HK-2 (cell line): ENCODE data around the gene CHID1.

ENCODE experiments used
- DNase-seq: peaks from one replicate; pipeline ENCODE4 v3.0.0-alpha.2; 2018; ENCODE audit not compliant: unreplicated experiment

CHID1 gene

DNA sequence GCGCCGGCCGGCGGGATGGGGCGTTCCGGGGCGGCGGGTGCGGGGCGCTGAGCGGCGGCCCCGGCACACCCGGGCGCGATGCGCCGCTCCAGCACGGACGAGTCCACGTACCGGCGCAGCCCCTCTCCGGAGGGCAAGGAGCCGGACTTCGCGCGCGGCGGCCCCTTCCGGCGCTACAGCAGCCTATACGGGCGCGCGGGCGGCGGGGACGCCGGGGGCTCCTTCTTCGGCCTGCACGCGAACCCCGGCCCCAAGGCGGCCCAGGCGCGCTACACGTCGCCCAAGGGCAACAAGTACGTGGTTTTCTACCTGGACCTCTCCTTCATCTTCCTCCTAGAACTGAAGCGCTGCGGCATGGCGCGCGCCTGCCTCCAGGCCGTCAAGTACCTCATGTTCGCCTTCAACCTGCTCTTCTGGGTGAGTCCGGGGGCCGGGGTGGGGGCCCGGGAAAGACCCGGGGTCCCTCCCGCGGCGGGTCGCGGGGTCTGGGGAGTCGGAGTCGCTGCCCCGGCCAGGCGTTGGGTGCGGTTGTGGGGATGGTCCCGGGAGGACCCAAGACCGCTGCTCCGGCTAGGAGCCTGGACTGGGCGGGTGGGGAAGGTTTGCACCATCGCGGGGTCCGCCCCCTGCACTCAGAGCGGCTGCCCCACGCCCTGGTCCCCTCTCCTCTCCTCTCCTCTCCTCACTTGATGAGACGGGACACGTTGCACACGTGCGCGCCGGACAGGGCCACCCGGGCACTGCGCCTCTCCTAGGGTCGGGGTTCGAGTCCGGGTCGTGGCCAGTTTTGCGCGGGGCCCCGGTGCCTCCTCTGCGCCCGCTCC is 60.4 kb downstream of the CHID1 start:
- DNase-seq, result no peak

DNA sequence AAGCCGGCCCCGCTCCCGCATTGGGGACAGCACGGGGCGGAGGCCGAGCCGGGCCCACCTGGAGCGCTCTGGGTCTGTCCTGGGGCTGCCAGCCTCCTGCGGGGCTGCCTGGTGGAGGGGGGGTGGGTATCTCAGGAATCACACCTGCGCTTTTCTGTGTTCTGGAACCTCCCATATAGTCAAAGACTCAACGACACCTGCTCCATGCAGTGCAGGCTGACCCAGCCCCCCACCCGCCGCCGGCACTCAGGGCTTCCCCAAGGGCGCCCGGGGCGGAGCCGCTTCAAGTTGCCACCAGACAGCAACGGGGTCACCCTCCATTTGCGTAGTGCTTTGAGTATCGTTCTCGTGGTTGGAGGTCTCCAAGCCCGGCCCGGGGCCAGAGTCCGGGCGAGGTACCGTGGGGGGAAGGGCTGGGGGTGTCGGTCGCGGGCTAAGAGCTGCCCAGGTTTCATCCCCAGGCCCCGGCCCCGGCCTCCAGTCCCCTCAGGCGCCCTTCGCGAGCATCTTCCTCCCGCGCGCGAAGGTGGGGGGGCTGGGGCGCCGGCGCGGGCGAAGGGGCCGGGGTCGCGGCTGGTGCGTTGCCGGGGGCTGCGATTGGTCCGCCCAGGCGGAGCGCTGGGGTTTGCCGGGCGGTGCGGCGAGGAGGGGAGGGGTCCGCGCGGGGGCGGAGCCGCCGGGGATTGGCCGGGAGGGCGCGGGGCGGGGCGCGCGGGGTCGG is 61.3 kb downstream of the CHID1 start:
- no peak for DNase-seq

GRCh38 chr11:848380-848931 is 62.2 kb downstream of the CHID1 start:
- no peak for DNase-seq

GRCh38 chr11:847876-848275 is 62.7 kb downstream of the CHID1 start:
- DNase-seq, result no peak

DNA sequence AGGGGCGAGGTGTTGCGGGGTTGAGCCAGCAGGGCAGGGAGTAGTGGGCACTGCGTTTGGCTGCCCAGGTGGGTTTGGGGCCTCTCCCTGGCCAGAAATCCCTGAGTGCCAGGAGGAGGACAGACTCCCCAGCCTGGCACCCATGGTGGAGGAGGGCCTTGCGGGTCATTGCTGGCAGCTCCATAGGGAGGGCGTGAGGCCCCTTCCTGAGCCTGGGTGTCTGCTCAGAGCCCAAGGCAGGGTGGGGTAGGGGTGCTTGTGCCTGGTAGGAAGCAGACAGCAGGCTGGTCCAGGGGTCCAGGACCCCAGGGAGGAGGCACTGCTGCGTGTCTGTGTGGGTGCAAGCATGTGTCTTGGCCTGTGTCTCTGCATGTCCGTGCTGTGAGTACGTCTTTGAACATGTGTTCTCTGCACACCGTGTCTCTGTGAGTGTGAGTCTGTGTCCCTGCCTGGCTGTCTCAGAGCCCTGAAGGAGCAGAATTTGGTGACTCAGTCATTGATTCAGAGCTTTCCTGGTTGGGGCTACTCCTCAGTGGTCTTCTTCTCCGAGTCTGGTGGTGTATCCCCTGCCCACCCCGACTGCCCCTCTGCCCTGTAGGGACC is 64.0 kb downstream of the CHID1 start:
- DNase-seq, result no peak

DNA sequence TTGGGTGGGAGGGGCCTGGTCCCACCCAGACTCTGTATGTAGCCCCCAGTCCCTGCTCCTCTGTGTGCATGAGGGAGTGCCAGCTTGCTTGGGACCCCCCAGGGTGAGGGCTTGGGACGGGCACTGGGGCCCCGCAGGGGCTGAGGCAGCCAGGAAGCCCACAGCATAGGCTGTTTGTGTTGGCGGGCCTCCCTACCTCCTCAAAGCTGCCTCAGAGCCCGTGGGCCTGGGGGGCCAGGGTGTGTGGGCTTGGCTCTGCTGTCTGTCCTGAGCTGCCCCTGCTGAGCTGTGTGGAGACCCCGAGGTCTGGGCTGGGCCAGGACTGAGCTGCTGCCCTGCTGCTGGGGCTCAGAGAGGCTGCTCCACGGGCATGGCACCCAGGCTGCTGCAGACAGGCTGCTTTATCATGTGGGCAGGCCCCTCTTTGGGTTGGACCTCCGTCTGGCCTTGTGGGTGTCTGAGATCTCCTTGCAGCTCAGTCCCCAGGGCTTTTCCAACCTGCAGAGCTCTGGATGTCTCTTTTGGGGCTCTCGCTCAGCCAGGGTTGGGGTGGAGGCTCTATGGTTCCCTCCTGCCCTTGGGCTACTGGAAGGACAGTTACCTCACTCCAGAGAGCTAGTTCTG is 64.6 kb downstream of the CHID1 start:
- DNase-seq, result no peak

DNA sequence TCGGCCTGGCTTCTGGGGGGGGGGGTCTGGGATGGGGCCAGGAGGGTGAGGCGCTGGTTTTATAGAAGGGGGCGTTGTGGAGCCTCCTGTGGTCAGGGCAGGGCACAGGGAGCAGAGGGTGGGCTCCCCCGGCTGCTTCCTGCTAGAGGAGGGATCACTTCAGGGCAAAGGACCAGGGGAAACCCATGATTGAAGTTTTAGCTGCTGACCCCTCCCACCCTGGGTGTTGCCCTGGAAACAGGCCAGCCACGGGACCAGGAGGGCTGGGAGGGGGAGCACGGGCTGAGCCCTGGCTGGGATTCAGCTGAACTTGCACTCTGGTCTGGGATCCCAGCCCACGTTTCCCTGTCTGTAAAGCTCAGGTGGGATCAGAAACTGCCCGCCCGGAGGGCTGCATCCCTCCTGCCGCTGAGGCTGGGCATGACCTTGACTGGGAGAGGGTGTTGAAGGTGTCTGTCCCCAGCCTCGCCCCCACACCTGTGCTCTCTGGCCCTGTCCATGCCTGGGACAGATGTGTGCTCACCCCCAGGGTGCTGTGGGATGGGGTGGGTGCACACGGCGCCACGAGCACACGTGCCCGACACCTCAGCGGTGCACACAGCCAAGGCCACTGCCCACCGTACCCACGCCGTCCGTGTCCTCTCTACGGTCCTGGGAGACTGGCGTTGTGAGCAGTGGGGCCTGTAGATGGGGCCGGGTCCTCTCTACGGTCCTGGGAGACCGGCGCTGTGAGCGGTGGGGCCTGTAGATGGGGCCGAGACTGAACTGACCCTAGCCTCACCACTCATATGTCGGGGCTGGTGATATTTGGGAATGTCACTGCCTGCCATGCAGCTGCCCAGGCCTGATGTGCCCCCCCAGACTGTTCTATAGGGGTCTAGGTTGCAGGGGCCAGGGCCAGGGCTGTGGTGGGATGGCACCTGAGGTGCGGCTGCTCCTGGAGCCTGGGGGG is 65.6 kb downstream of the CHID1 start:
- DNase-seq, result peak; percentile 74

GRCh38 chr11:843818-844692 is 66.6 kb downstream of the CHID1 start:
- peak; percentile 89 for DNase-seq

GRCh38 chr11:843086-843734 is 67.4 kb downstream of the CHID1 start:
- peak; percentile 38 for DNase-seq

GRCh38 chr11:842370-843002 is 68.1 kb downstream of the CHID1 start, which contains the start of the genes POLR2L and TSPAN4:
Gene POLR2L, minus strand, starts transcription at chr11:842529. Its CDS starts 21 bp downstream, at chr11:842508.
Gene TSPAN4, plus strand, starts transcription at chr11:842852. Its CDS starts 7,453 bp downstream, at chr11:850305.
- peak; percentile 85 for DNase-seq

- DNase-seq, result no peak
These were observed 68.6 kb downstream of the CHID1 start for GRCh38 chr11:841981-842369.

DNA sequence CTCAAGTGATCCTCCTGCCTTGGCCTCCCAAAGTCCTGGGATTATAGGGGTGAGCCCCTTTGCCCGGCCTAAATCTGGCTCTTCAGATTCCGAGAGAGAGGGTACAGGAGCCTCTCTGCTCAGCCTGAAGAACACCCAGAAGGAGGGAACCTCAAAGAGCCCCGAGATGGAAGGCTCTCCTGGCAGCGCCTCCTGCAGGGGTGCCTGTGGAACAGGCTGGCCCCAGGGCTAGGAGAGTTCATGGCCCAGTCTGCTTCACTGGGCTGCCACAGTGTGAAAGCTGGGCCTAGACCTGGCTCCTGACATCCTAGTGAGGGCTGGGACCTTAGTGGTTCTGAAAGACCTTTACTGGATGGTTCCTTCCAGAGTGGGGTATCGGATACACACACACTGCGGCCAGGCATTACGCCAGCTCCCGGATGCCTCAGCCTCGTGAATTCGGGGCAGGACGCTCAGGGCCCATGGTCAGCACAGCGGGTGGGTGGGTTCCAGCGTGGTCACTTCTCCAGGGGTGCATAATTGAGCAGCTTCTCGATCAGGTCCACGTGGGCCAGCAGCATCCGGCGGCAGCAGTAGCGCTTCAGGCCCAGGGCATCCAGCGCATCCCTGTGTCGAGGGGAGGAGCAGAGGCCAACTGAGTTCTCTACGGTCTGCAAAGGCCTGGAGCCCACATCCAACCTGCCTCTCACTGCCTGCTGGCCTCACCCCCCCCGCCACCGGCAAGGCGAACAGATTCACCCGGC is 70.6 kb downstream of the CHID1 start:
- DNase-seq, result no peak

- DNase-seq, result no peak
These were observed 71.4 kb downstream of the CHID1 start for GRCh38 chr11:839280-839623.

DNA sequence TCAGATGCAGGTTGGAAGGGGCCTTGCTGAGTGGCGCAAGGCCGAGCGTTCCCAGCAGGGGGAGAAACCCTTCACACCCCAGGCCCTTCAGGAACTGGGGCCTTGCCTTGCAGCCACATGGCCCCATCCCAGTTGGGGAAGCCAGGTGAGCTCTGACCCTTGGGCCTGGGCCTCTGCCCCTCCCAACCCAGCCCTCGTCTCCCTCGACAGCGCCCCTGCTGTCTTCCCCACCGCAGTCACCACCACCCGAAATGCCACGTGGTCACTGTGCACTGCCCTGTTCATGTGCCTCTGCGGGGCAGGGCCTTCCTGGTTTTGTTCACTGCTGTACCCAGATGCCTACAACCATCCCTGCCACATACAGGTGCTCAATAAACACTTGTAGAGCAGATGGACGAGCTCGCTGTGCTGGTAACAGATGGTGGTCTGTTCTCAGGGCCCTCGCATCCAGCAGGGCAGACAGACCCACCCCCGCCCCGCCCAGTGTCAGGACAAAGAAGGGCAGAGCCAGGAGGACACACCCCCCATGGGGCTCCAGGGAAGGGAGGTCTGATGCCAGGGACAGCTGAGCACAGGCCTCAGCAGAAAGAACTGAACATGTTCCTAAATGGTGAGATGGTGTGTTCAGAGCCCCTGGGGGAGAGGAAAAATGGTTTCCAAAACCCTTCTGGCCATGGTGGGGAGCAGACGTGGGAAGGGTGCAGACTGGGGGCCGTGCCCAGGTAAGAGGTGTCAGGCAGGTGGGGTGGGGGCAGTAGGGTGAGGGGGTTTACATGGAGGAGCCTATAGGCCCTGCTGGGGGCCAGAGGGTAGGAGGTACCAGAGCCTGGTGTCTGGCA is 72.0 kb downstream of the CHID1 start:
- no peak for DNase-seq

GRCh38 chr11:837990-838307 is 72.7 kb downstream of the CHID1 start:
- no peak for DNase-seq

GRCh38 chr11:837189-837989 is 73.2 kb downstream of the CHID1 start:
- DNase-seq, result no peak

- DNase-seq, result no peak
These were observed 73.9 kb downstream of the CHID1 start for GRCh38 chr11:836700-837099.
